A549 (cell line): ENCODE data around the gene C2CD4C. TPM values are rescaled to one million over a fixed set of nuclear protein-coding genes. Genes with fewer than 3 reads are reported as not detected.
A peak's percentile ranks its signal among the peaks of the same experiment; 100 is the strongest.

Experiments
- ATAC-seq, 2 experiments: fragments of 200-7000 bp in 1 of 2; fragments of >200 bp in 1 of 2; cut with Nextera tagmentation in 1 of 2; cut with Tn5 transposase in 1 of 2; 3 replicates each; pipeline versions ENCODE4 v1.8.0 to v1.9.1; 2018 to 2020; ENCODE audit warnings: mild to moderate bottlenecking in 1 of 2, moderate library complexity in 1 of 2
- CTCF ChIA-PET: fragments of 300-600 bp; sonication (Branson Sonifier 250); formaldehyde crosslinking; extraction: SDS; loops from one replicate; lab custom pipeline; 2021; ENCODE audit warnings: antibody characterized with exemption, inconsistent platforms; lab: Yijun Ruan, JAX
- POLR2A ChIA-PET: fragments of 350-600 bp; formaldehyde crosslinking; extraction: SDS; loops from one replicate; lab custom pipeline; 2021; ENCODE audit warnings: antibody characterized with exemption, inconsistent platforms; lab: Yijun Ruan, JAX
- DNase-seq, 2 experiments: peaks; one replicate each; pipeline versions ENCODE4 v3.0.0 to v3.0.0-alpha.2; 2011 to 2016; ENCODE audit warnings: low read depth in 1 of 2, low spot score in 1 of 2
- FAIRE-seq: peaks from 2 replicates; lab custom pipeline; 2011; peaks lifted over from hg19 to GRCh38; lab: Jason Lieb, UNC
- H3K27ac ChIP-seq, 2 experiments: fragments of >200 bp; sonication (Bioruptor Twin); formaldehyde crosslinking; 3 replicates each; pipeline ENCODE4 v1.5.1; 2016 to 2017
- H3K4me1 ChIP-seq: fragments of >200 bp; sonication (Bioruptor Twin); formaldehyde crosslinking; 3 replicates; pipeline ENCODE4 v1.6.1; 2016
- H3K4me2 ChIP-seq: fragments of >200 bp; sonication (Bioruptor Twin); formaldehyde crosslinking; 3 replicates; pipeline ENCODE4 v1.6.1; 2016
- H3K4me3 ChIP-seq: fragments of >200 bp; sonication (Bioruptor Twin); formaldehyde crosslinking; 3 replicates; pipeline ENCODE4 v1.5.1; 2016
- H3K9me3 ChIP-seq: fragments of >200 bp; sonication (Bioruptor Twin); formaldehyde crosslinking; 3 replicates; pipeline ENCODE4 v1.6.1; 2016
- ATOH8 ChIP-seq: fragments of 250-450 bp; sonication (Bioruptor Pico); IDR thresholded peaks from 2 replicates; pipeline ENCODE4 v1.5.0; 2020; ENCODE audit warnings: low read depth, mild to moderate bottlenecking, moderate library complexity
- CHD2 ChIP-seq: fragments of 150-350 bp; IDR thresholded peaks from 2 replicates; pipeline ENCODE4 v1.6.1; 2014; ENCODE audit warnings: low read length; ENCODE audit not compliant: partially characterized antibody
- CTCF ChIP-seq: fragments of >200 bp; sonication (Bioruptor Twin); formaldehyde crosslinking; IDR thresholded peaks from 3 replicates; pipeline ENCODE4 v1.5.1; 2016
- EHF ChIP-seq: fragments of 250-450 bp; sonication (Bioruptor Pico); IDR thresholded peaks from 2 replicates; pipeline ENCODE4 v1.5.0; 2020; ENCODE audit warnings: mild to moderate bottlenecking
- EHMT2 ChIP-seq: fragments of 200-600 bp; sonication (generic); IDR thresholded peaks from 2 replicates; pipeline ENCODE4 v1.6.1; 2016; ENCODE audit warnings: antibody characterized with exemption, low read depth, mild to moderate bottlenecking, moderate library complexity
- EP300 ChIP-seq, 2 experiments: fragments of >200 bp; sonication (Bioruptor Twin); formaldehyde crosslinking; IDR thresholded peaks; 2 replicates in 1 of 2; 3 replicates in 1 of 2; pipeline ENCODE4 v1.6.1; 2016 to 2017
- ESRRA ChIP-seq: fragments of 150-350 bp; IDR thresholded peaks from 2 replicates; pipeline ENCODE4 v1.6.1; 2014; ENCODE audit warnings: mild to moderate bottlenecking, low read length, borderline replicate concordance
- FOSB ChIP-seq: fragments of 250-450 bp; sonication (Bioruptor Pico); IDR thresholded peaks from 2 replicates; pipeline ENCODE4 v1.5.0; 2020; ENCODE audit warnings: mild to moderate bottlenecking, moderate library complexity
- FOXS1 ChIP-seq: fragments of 250-450 bp; sonication (Bioruptor Pico); IDR thresholded peaks from 2 replicates; pipeline ENCODE4 v1.5.0; 2020; ENCODE audit warnings: mild to moderate bottlenecking, moderate library complexity
- HES2 ChIP-seq: fragments of >200 bp; sonication (Bioruptor Twin); formaldehyde crosslinking; IDR thresholded peaks from 2 replicates; pipeline ENCODE4 v1.6.1; 2016
- HMGXB4 ChIP-seq: fragments of 250-450 bp; sonication (Bioruptor Pico); IDR thresholded peaks from 2 replicates; pipeline ENCODE4 v1.5.0; 2021; ENCODE audit warnings: mild to moderate bottlenecking, moderate library complexity, borderline replicate concordance
- JUN ChIP-seq, 2 experiments: fragments of >200 bp; sonication (Bioruptor Twin); formaldehyde crosslinking; IDR thresholded peaks; 2 replicates in 1 of 2; 3 replicates in 1 of 2; pipeline ENCODE4 v1.6.1; 2016 to 2017
- JUNB ChIP-seq: fragments of >200 bp; sonication (Bioruptor Twin); formaldehyde crosslinking; IDR thresholded peaks from 2 replicates; pipeline ENCODE4 v1.6.1; 2016
- KDM1A ChIP-seq: fragments of 200-600 bp; sonication (generic); IDR thresholded peaks from 2 replicates; pipeline ENCODE4 v1.6.1; 2016; ENCODE audit warnings: low read depth, mild to moderate bottlenecking
- KDM5A ChIP-seq: fragments of 200-600 bp; sonication (generic); IDR thresholded peaks from 2 replicates; pipeline ENCODE4 v1.6.1; 2016; ENCODE audit warnings: antibody characterized with exemption, mild to moderate bottlenecking
- MAFK ChIP-seq: fragments of 450-650 bp; IDR thresholded peaks from 2 replicates; pipeline ENCODE4 v1.6.1; 2014; ENCODE audit not compliant: partially characterized antibody
- MAZ ChIP-seq: fragments of 150-350 bp; IDR thresholded peaks from 2 replicates; pipeline ENCODE4 v1.6.1; 2014; ENCODE audit warnings: antibody characterized with exemption, low read depth, low read length, borderline replicate concordance
- NFE2L2 ChIP-seq: fragments of 150-350 bp; conservative IDR thresholded peaks from 2 replicates; pipeline ENCODE4 v1.6.1; 2014; ENCODE audit warnings: low read length
- NPAS2 ChIP-seq: fragments of 250-450 bp; sonication (Bioruptor Pico); IDR thresholded peaks from 2 replicates; pipeline ENCODE4 v1.8.0; 2022; ENCODE audit warnings: mild to moderate bottlenecking, moderate library complexity, borderline replicate concordance
- NR3C1 ChIP-seq: fragments of >200 bp; sonication (Bioruptor Twin); formaldehyde crosslinking; IDR thresholded peaks from 3 replicates; pipeline ENCODE4 v1.6.1; 2017
- POLR2A ChIP-seq: IDR thresholded peaks from 2 replicates; pipeline ENCODE4 v1.6.1; 2012; ENCODE audit warnings: mild to moderate bottlenecking, low read length
- RARB ChIP-seq: fragments of 250-450 bp; sonication (Bioruptor Pico); IDR thresholded peaks from 2 replicates; pipeline ENCODE4 v1.8.0; 2021; ENCODE audit warnings: mild to moderate bottlenecking, moderate library complexity
- RCOR1 ChIP-seq: fragments of 150-350 bp; IDR thresholded peaks from 2 replicates; pipeline ENCODE4 v1.6.1; 2014; ENCODE audit warnings: antibody characterized with exemption, low read length, low read depth
- RFX5 ChIP-seq: fragments of 450-650 bp; IDR thresholded peaks from 2 replicates; pipeline ENCODE4 v1.7.1; 2014; ENCODE audit warnings: antibody characterized with exemption, mild to moderate bottlenecking, moderate library complexity
- SMC3 ChIP-seq: fragments of >200 bp; sonication (Bioruptor Twin); formaldehyde crosslinking; IDR thresholded peaks from 3 replicates; pipeline ENCODE4 v1.6.1; 2018; ENCODE audit warnings: inconsistent platforms
- SREBF2 ChIP-seq: fragments of 450-650 bp; IDR thresholded peaks from 2 replicates; pipeline ENCODE4 v1.6.1; 2014; ENCODE audit warnings: mild to moderate bottlenecking, moderate library complexity
- TFCP2L1 ChIP-seq: fragments of 250-450 bp; sonication (Bioruptor Pico); IDR thresholded peaks from 2 replicates; pipeline ENCODE4 v1.5.0; 2021; ENCODE audit warnings: mild to moderate bottlenecking
- TP53 ChIP-seq: fragments of 250-450 bp; sonication (Bioruptor Pico); IDR thresholded peaks from 2 replicates; pipeline ENCODE4 v1.5.0; 2021; ENCODE audit warnings: mild to moderate bottlenecking, moderate library complexity
- ZC3H11A ChIP-seq: fragments of 450-650 bp; IDR thresholded peaks from 2 replicates; pipeline ENCODE4 v1.6.1; 2014; ENCODE audit warnings: antibody characterized with exemption, mild to moderate bottlenecking
- ZFP36 ChIP-seq: fragments of 450-650 bp; IDR thresholded peaks from 2 replicates; pipeline ENCODE4 v1.6.1; 2014; ENCODE audit warnings: borderline replicate concordance; ENCODE audit not compliant: partially characterized antibody
- WGBS: methylation state at CpG from one replicate; pipeline ENCODE4 v1.1.6; 2017; ENCODE audit errors: missing lambda C conversion rate; 5-methylcytosine and 5-hydroxymethylcytosine counted together
- polyA plus RNA-seq, 4 experiments: library from polyadenylated mRNA; depleted of rRNA in 3 of 4; stranded (reverse); fragments of >200 nt; fragmentation: RNase III in 1 of 4; extraction: RNeasy Plus Mini Kit Qiagen cat#74134 plus additional on column Dnase treatment in 1 of 4; gene quantifications; 2 replicates in 3 of 4; 3 replicates in 1 of 4; pipeline ENCODE4 v1.2.3, GENCODE V29; 2011 to 2017

C2CD4C gene
- polyA plus RNA-seq, 2 of the 4 experiments (the other 2 are of a cell fraction) = 0.21 to 0.71 TPM

GRCh38 chr19:435707-436412, 26.9 kb upstream of the C2CD4C start:
- POLR2A ChIA-PET = no interaction called here
- DNase-seq (no peak), ATAC-seq (peak in 1 of 2 experiments; percentile 58; a peak in 3 of 6 replicates), FAIRE-seq (no peak)
- no peak overlapping the region for H3K4me3 ChIP-seq
- no peak overlapping the region for H3K4me2 ChIP-seq
- no peaks in the 10 kb centered on the region for H3K4me1 ChIP-seq
- TF ChIP-seq POLR2A (no peak), SREBF2 (no peak), FOXS1 (CRISPR knock-in tag) (no peak), NPAS2 (CRISPR knock-in tag) (no peak), ZFP36 (no peak), RARB (CRISPR knock-in tag) (no peak), ATOH8 (CRISPR knock-in tag) (no peak), EHMT2 (no peak), KDM1A (no peak), JUNB (no peak), MAFK (no peak), FOSB (no peak), JUN (IDR thresholded peaks at IDR 0.05) (no peak), EHF (CRISPR knock-in tag) (no peak), EP300 (IDR thresholded peaks at IDR 0.05) (no peak), KDM5A (no peak), NR3C1 (no peak), NFE2L2 (no peak), CHD2 (no peak)
- CTCF ChIA-PET = no interaction called here
- no peak overlapping the region for H3K27ac ChIP-seq
- WGBS = 56% methylated on average over 20 of the region's 33 CpGs
- H3K9me3 ChIP-seq = 0 out of 3 replicates have a peak, but pooled peaks cover 3% of the 10 kb centered on the region

- H3K4me1 ChIP-seq = no peaks in the 10 kb centered on the region
- ChIA-PET CTCF (no interaction called here), POLR2A (no interaction called here)
- 0 out of 3 replicates have a peak, but pooled peaks cover 3% of the 10 kb centered on the region for H3K9me3 ChIP-seq
- H3K4me2 ChIP-seq = no peak overlapping the region
- ATAC-seq = no peak
- no peak for TF ChIP-seq ZC3H11A
- TF ChIP-seq TFCP2L1 (CRISPR knock-in tag) = no peak
- no peak for TF ChIP-seq JUN (IDR thresholded peaks at IDR 0.05)
- no peak for TF ChIP-seq CTCF
- no peak for TF ChIP-seq HES2
- no peak for TF ChIP-seq EHF (CRISPR knock-in tag)
- no peak for TF ChIP-seq RCOR1
- TF ChIP-seq RFX5 = no peak
- no peak for TF ChIP-seq TP53 (CRISPR knock-in tag)
- no peak for TF ChIP-seq ESRRA
- TF ChIP-seq MAZ = no peak
- TF ChIP-seq SMC3 = no peak
- no peak for TF ChIP-seq CHD2
- no peak for TF ChIP-seq ZFP36
- TF ChIP-seq HMGXB4 (CRISPR knock-in tag) = no peak
- no peak overlapping the region for H3K27ac ChIP-seq
- H3K4me3 ChIP-seq = no peak overlapping the region
- WGBS = 79% methylated on average over 20 of the region's 26 CpGs
- no peak for DNase-seq
- no peak for FAIRE-seq
Observed at GRCh38 chr19:435056-435706, 26.2 kb upstream of the C2CD4C start.
